Measurements from ENCODE around the gene ADAP1. TPM values are rescaled to one million over a fixed set of nuclear protein-coding genes. Genes with fewer than 3 reads are reported as not detected.

The ADAP1 gene
- polyA plus RNA-seq, 1 experiment, result 5.1 TPM

- Histone ChIP-seq H3K27me3 (ENCODE audit: control insufficient read depth, insufficient read depth, low read length) (no peaks in the 10 kb centered on the region), H3K36me3 (ENCODE audit: control insufficient read depth, insufficient read depth, low read length) (no peaks in the 10 kb centered on the region), H3K4me3 (ENCODE audit: low read depth, low read length) (no peak overlapping the region)
- TF ChIP-seq CTCF (IDR thresholded peaks at IDR 0.05; ENCODE audit: insufficient read depth, low read depth, low read length), result no peak
- CTCF ChIA-PET, result no interaction called here
- DNase-seq (ENCODE audit: low read depth), result no peak
- POLR2A ChIA-PET, result no interaction called here
Observed at GRCh38 chr7:936386-937054, 18.0 kb downstream of the ADAP1 start.

- H3K36me3 ChIP-seq (ENCODE audit: control insufficient read depth, insufficient read depth, low read length), result no peaks in the 10 kb centered on the region
- H3K4me3 ChIP-seq (ENCODE audit: low read depth, low read length), result no peak overlapping the region
- no peaks in the 10 kb centered on the region for H3K27me3 ChIP-seq (ENCODE audit: control insufficient read depth, insufficient read depth, low read length)
- TF ChIP-seq CTCF (IDR thresholded peaks at IDR 0.05; ENCODE audit: insufficient read depth, low read depth, low read length), result no peak
- ChIA-PET POLR2A (no interaction called here), CTCF (no interaction called here)
- DNase-seq (ENCODE audit: low read depth), result no peak
Observed at GRCh38 chr7:935874-936385, 18.6 kb downstream of the ADAP1 start.

- Histone ChIP-seq H3K36me3 (ENCODE audit: control insufficient read depth, insufficient read depth, low read length) (no peaks in the 10 kb centered on the region), H3K27me3 (ENCODE audit: control insufficient read depth, insufficient read depth, low read length) (no peaks in the 10 kb centered on the region), H3K4me3 (ENCODE audit: low read depth, low read length) (no peak overlapping the region)
- CTCF ChIA-PET, result no interaction called here
- no peak for DNase-seq (ENCODE audit: low read depth)
- no peak for TF ChIP-seq CTCF (IDR thresholded peaks at IDR 0.05; ENCODE audit: insufficient read depth, low read depth, low read length)
- POLR2A ChIA-PET, result no interaction called here
Observed at GRCh38 chr7:935164-935873, 19.2 kb downstream of the ADAP1 start.

- Histone ChIP-seq H3K4me3 (ENCODE audit: low read depth, low read length) (no peak overlapping the region), H3K36me3 (ENCODE audit: control insufficient read depth, insufficient read depth, low read length) (no peaks in the 10 kb centered on the region), H3K27me3 (ENCODE audit: control insufficient read depth, insufficient read depth, low read length) (no peaks in the 10 kb centered on the region)
- ChIA-PET CTCF (no interaction called here), POLR2A (no interaction called here)
- DNase-seq (ENCODE audit: low read depth), result no peak
- TF ChIP-seq CTCF (IDR thresholded peaks at IDR 0.05; ENCODE audit: insufficient read depth, low read depth, low read length), result no peak
Observed at GRCh38 chr7:934469-935163, 19.9 kb downstream of the ADAP1 start.

- POLR2A ChIA-PET, result no interaction called here
- no peak for DNase-seq (ENCODE audit: low read depth)
- no peaks in the 10 kb centered on the region for H3K36me3 ChIP-seq (ENCODE audit: control insufficient read depth, insufficient read depth, low read length)
Observed at GRCh38 chr7:932651-932975, 21.9 kb downstream of the ADAP1 start.

More at GRCh38 chr7:932651-932975, 21.9 kb downstream of the ADAP1 start:
- TF ChIP-seq CTCF (IDR thresholded peaks at IDR 0.05; ENCODE audit: insufficient read depth, low read depth, low read length), result no peak
- Histone ChIP-seq H3K4me3 (ENCODE audit: low read depth, low read length) (no peak overlapping the region), H3K27me3 (ENCODE audit: control insufficient read depth, insufficient read depth, low read length) (no peaks in the 10 kb centered on the region)
- CTCF ChIA-PET, result no interaction called here
